ENCODE data around the gene ANK2.

Gene ANK2

DNA sequence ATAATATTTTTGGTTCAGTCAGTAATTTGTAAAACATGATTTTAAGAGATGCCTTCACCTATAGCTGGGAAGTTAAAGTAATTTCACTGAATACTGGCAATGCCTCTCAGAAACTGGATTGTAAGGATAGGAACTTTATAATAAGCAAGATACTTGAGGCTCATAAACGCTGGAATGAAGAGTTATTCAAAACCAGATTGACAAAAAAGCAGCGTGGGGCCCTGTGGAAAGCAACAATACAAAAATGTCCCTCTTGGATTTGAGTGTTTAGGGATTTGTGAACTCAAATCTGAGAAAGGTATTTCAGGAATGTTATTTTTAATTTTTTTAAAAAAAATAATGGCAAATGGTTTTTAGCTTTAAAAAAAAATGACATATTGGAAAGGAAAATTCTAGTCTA lies 94.6 kb downstream of the ANK2 start:
- Histone ChIP-seq H3K4me3 (IDR thresholded peaks at IDR 0.05; ENCODE audit: insufficient read depth, low read depth, low read length) (no peak overlapping the region), H3K4me1 (ENCODE audit: low read depth, poor library complexity, severe bottlenecking) (peaks cover 41% of the 10 kb centered on the region), H3K4me2 (no peak overlapping the region), H3K27me3 (ENCODE audit: insufficient read depth, low read depth) (no peaks in the 10 kb centered on the region), H2AFZ (ENCODE audit: low read depth) (no peak overlapping the region), H4K20me1 (ENCODE audit: insufficient read depth) (no peaks in the 10 kb centered on the region), H3K36me3 (ENCODE audit: insufficient read depth) (no peaks in the 10 kb centered on the region), H3K9ac (no peak overlapping the region), H3K27ac (no peak overlapping the region), H3K79me2 (ENCODE audit: insufficient read depth, low read depth) (no peaks in the 10 kb centered on the region)
- TF ChIP-seq, protein P1, sequence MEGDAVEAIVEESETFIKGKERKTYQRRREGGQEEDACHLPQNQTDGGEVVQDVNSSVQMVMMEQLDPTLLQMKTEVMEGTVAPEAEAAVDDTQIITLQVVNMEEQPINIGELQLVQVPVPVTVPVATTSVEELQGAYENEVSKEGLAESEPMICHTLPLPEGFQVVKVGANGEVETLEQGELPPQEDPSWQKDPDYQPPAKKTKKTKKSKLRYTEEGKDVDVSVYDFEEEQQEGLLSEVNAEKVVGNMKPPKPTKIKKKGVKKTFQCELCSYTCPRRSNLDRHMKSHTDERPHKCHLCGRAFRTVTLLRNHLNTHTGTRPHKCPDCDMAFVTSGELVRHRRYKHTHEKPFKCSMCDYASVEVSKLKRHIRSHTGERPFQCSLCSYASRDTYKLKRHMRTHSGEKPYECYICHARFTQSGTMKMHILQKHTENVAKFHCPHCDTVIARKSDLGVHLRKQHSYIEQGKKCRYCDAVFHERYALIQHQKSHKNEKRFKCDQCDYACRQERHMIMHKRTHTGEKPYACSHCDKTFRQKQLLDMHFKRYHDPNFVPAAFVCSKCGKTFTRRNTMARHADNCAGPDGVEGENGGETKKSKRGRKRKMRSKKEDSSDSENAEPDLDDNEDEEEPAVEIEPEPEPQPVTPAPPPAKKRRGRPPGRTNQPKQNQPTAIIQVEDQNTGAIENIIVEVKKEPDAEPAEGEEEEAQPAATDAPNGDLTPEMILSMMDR (conservative IDR thresholded peaks at IDR 0.05; ENCODE audit: low read depth, low read length): no peak

DNA sequence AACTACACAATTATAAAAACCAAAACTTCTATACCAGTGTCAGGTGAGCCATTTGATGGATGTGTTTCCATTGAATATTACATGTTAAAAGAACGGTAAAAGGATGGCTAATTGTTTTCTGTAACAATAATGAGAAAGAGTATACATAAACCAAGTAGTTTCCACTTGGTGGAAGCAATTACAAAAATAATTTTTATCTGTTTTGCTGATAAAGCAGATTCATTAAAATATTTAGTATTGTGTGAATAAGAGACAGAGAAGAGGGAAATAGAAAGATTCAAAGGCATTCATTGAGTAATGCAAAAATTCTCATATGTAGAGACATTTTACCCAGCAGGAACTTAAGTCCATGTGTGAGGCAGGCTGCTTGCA lies 95.7 kb downstream of the ANK2 start:
- Histone ChIP-seq H3K4me2 (peak overlapping the region; percentile 75; the same call in 1 of the 2 replicates), H3K27ac (peak overlapping the region; percentile 23; the same call in 1 of the 2 replicates), H3K4me3 (IDR thresholded peaks at IDR 0.05; ENCODE audit: insufficient read depth, low read depth, low read length) (no peak overlapping the region), H4K20me1 (ENCODE audit: insufficient read depth) (no peaks in the 10 kb centered on the region), H3K4me1 (ENCODE audit: low read depth, poor library complexity, severe bottlenecking) (peaks cover 41% of the 10 kb centered on the region), H3K79me2 (ENCODE audit: insufficient read depth, low read depth) (no peaks in the 10 kb centered on the region), H3K36me3 (ENCODE audit: insufficient read depth) (no peaks in the 10 kb centered on the region), H3K27me3 (ENCODE audit: insufficient read depth, low read depth) (no peaks in the 10 kb centered on the region), H3K9ac (no peak overlapping the region), H2AFZ (ENCODE audit: low read depth) (peak overlapping the region; percentile 54)
- TF ChIP-seq, protein P1 (conservative IDR thresholded peaks at IDR 0.05; ENCODE audit: low read depth, low read length): no peak

DNA sequence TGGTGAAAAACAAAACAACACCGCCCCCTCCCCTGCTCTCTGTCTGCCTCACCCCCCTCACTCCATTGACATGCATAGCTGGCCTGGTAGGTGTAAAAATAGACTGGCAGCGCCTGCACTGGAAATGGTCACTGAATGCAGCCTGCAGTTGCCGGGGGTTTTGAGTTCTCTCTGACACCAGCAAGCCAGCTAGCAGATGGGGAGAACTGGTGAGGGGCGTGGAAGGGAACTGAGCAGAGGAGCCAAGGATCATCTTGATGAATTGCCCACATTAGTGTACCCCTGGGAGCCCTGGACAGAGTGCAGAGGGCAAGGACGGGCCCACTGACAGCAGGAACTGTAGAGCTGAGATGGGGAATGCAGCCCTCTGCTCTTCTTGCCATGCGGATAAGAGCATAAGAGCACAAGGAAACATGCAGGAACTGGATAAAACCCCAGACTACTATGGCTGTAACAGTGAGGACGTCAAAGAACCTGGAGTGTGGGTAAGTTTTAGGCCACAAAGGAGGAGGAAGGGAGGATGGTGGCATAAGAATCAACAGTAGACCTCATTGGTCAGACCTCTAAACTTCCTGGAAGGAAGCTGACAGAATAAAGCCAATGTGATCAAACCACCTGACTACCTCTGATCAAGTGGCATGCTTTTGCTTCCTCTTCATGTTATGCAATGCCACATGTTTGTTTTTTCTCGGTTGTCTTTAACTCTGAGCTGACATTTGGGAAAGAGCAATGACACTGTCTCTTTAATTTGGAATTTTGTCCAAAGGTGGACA lies 96.3 kb downstream of the ANK2 start:
- TF ChIP-seq, protein P1 (conservative IDR thresholded peaks at IDR 0.05; ENCODE audit: low read depth, low read length): no peak
- Histone ChIP-seq H3K27me3 (ENCODE audit: insufficient read depth, low read depth) (no peaks in the 10 kb centered on the region), H3K9ac (no peak overlapping the region), H3K79me2 (ENCODE audit: insufficient read depth, low read depth) (no peaks in the 10 kb centered on the region), H3K4me2 (peak overlapping the region; percentile 75; the same call in 1 of the 2 replicates), H3K4me1 (ENCODE audit: low read depth, poor library complexity, severe bottlenecking) (peaks cover 41% of the 10 kb centered on the region), H4K20me1 (ENCODE audit: insufficient read depth) (no peaks in the 10 kb centered on the region), H3K4me3 (IDR thresholded peaks at IDR 0.05; ENCODE audit: insufficient read depth, low read depth, low read length) (no peak overlapping the region), H3K27ac (peak overlapping the region; percentile 23), H3K36me3 (ENCODE audit: insufficient read depth) (no peaks in the 10 kb centered on the region), H2AFZ (ENCODE audit: low read depth) (peak overlapping the region; percentile 54)

DNA sequence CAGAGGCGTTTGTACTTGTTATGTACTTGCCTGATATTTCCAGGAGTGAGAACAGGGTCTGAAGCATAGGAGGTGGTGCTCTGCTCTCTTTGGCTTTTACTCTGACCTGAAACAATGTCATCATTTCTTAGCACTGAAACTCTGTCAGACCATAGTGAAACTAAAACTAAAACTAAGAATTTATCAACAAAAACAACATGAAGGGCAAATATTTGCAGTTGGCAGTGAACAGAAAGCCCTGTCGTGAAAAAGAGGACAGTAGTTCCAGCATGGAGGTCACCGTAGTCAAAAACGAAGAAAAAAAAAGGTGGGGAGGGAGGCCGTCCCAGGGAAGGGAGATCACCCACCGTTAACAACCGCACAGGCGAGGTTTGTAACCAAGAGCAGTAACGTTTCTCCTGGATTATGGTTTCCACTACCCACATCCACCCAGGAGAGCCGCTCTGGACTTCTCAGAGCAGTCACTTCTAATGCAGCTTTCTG lies 97.5 kb downstream of the ANK2 start:
- Histone ChIP-seq H4K20me1 (ENCODE audit: insufficient read depth) (no peaks in the 10 kb centered on the region), H3K36me3 (ENCODE audit: insufficient read depth) (no peaks in the 10 kb centered on the region), H3K4me1 (ENCODE audit: low read depth, poor library complexity, severe bottlenecking) (peaks cover 34% of the 10 kb centered on the region), H3K4me2 (peak overlapping the region; percentile 75), H3K27me3 (ENCODE audit: insufficient read depth, low read depth) (no peaks in the 10 kb centered on the region), H3K9ac (peak overlapping the region; percentile 80), H3K4me3 (IDR thresholded peaks at IDR 0.05; ENCODE audit: insufficient read depth, low read depth, low read length) (no peak overlapping the region), H2AFZ (ENCODE audit: low read depth) (peak overlapping the region; percentile 61), H3K27ac (peak overlapping the region; percentile 69), H3K79me2 (ENCODE audit: insufficient read depth, low read depth) (no peaks in the 10 kb centered on the region)
- TF ChIP-seq, protein P1 (conservative IDR thresholded peaks at IDR 0.05; ENCODE audit: low read depth, low read length): no peak
